K562 (cell line): Measurements from ENCODE around the gene GFOD1. TPM values are rescaled to one million over a fixed set of nuclear protein-coding genes. Genes with fewer than 3 reads are reported as not detected.

Source experiments
- ATAC-seq: fragments of 200-7000 bp; cut with Tn5 transposase; 3 replicates; pipeline ENCODE4 v1.9.1; 2020; ENCODE audit warnings: moderate library complexity
- BruUV-seq: library from RNA; stranded (reverse); fragments of 400-500 nt; replicated peaks from 2 replicates; lab custom pipeline; 2021; lab: Mats Ljungman, UMichigan
- CTCF ChIA-PET: fragments of 300-600 bp; formaldehyde crosslinking; extraction: SDS; loops from one replicate; lab custom pipeline; 2021; ENCODE audit warnings: low intra/inter-chr PET ratio; lab: Yijun Ruan, JAX
- POLR2A ChIA-PET: fragments of 300-600, 350-650 bp; sonication (Branson Sonifier 250); formaldehyde crosslinking; extraction: SDS; loops from one replicate; lab custom pipeline; 2021; ENCODE audit warnings: antibody characterized with exemption, inconsistent platforms; lab: Yijun Ruan, JAX
- DNase-seq, 4 experiments: peaks; one replicate each; pipeline versions ENCODE4 v3.0.0 to v3.0.0-alpha.2; 2011 to 2018; ENCODE audit warnings: low spot score in 3 of 4, mixed read lengths in 3 of 4; ENCODE audit errors: extremely low read depth in 1 of 4
- FAIRE-seq: peaks from 2 replicates; lab custom pipeline; 2011; peaks lifted over from hg19 to GRCh38; lab: Jason Lieb, UNC
- H2AFZ ChIP-seq: 2 replicates; pipeline ENCODE4 v1.6.0; 2011; ENCODE audit warnings: low read depth, low read length, control low read depth, inconsistent platforms
- H3K27ac ChIP-seq: fragments of 200-600 bp; 3 replicates; pipeline ENCODE4 v1.8.0; 2011; ENCODE audit warnings: low read depth, mild to moderate bottlenecking, control low read depth, inconsistent platforms, low read length, moderate library complexity, mixed read lengths; ENCODE audit errors: extremely low read depth
- H3K27me3 ChIP-seq, 2 experiments: fragments of 300-600 bp in 1 of 2; 2 replicates in 1 of 2; 3 replicates in 1 of 2; pipeline versions ENCODE4 v1.6.0 to v1.8.0; 2011; ENCODE audit warnings: inconsistent platforms in 2 of 2, low read length in 2 of 2, mild to moderate bottlenecking in 1 of 2, mixed read lengths in 1 of 2, moderate library complexity in 1 of 2; ENCODE audit not compliant: control insufficient read depth in 2 of 2, insufficient read depth in 2 of 2
- H3K36me3 ChIP-seq: fragments of 300-600 bp; 3 replicates; pipeline ENCODE4 v1.8.0; 2011; ENCODE audit warnings: mild to moderate bottlenecking, low read length, inconsistent platforms; ENCODE audit not compliant: control insufficient read depth, insufficient read depth
- H3K4me1 ChIP-seq, 2 experiments: fragments of 200-600 bp in 1 of 2; replicated peaks in 1 of 2; 2 replicates in 1 of 2; 3 replicates in 1 of 2; pipeline versions ENCODE4 v1.5.1 to v1.8.0; 2011; ENCODE audit warnings: inconsistent platforms in 2 of 2, low read length in 2 of 2, mild to moderate bottlenecking in 1 of 2, mixed read lengths in 1 of 2, moderate library complexity in 1 of 2; ENCODE audit not compliant: control insufficient read depth in 2 of 2, insufficient read depth in 2 of 2
- H3K4me2 ChIP-seq: 2 replicates; pipeline ENCODE4 v1.6.1; 2011; ENCODE audit warnings: low read length, control low read depth, inconsistent platforms, mixed read lengths; ENCODE audit not compliant: insufficient read depth
- H3K4me3 ChIP-seq: fragments of 200-600 bp; sonication (generic), shearing (Covaris generic); 2 replicates; pipeline ENCODE4 v1.5.1; 2016; ENCODE audit warnings: control low read depth, inconsistent platforms
- H3K79me2 ChIP-seq: fragments of 200-600 bp; 3 replicates; pipeline ENCODE4 v1.8.0; 2011; ENCODE audit warnings: low read length, inconsistent platforms; ENCODE audit not compliant: control insufficient read depth, insufficient read depth
- H3K9ac ChIP-seq, 2 experiments: 2 replicates each; pipeline versions ENCODE4 v1.6.0 to v1.6.1; 2011; ENCODE audit warnings: low read depth in 2 of 2, low read length in 2 of 2, control low read depth in 1 of 2, inconsistent platforms in 1 of 2, mild to moderate bottlenecking in 1 of 2, mixed read lengths in 1 of 2; ENCODE audit not compliant: insufficient read depth in 1 of 2
- H3K9me1 ChIP-seq: one replicate; pipeline ENCODE4 v1.6.0; 2011; ENCODE audit warnings: inconsistent platforms, mild to moderate bottlenecking, low read length, moderate library complexity; ENCODE audit not compliant: control insufficient read depth, insufficient read depth
- H3K9me3 ChIP-seq: replicated peaks from 2 replicates; pipeline ENCODE4 v1.5.1; 2011; ENCODE audit warnings: low read depth, low read length, inconsistent platforms; ENCODE audit not compliant: control insufficient read depth, insufficient read depth
- H4K20me1 ChIP-seq: replicated peaks from 2 replicates; pipeline ENCODE4 v1.6.1; 2011; ENCODE audit warnings: low read length, inconsistent platforms, mixed read lengths; ENCODE audit not compliant: control insufficient read depth, insufficient read depth
- ARID1B ChIP-seq: fragments of 450-650 bp; IDR thresholded peaks from 2 replicates; pipeline ENCODE4 v1.6.1; 2016; ENCODE audit warnings: antibody characterized with exemption, mild to moderate bottlenecking, inconsistent platforms
- BMI1 ChIP-seq: fragments of 150-350 bp; IDR thresholded peaks from 2 replicates; pipeline ENCODE4 v1.6.1; 2014; ENCODE audit warnings: low read length
- E2F3 ChIP-seq: fragments of 250-450 bp; sonication (Bioruptor Pico); IDR thresholded peaks from 2 replicates; pipeline ENCODE4 v1.4.0; 2020; ENCODE audit warnings: mild to moderate bottlenecking
- POLR2H ChIP-seq: IDR thresholded peaks from 2 replicates; pipeline ENCODE4 v1.6.1; 2016; ENCODE audit warnings: missing genetic modification characterization, low read depth, mild to moderate bottlenecking, control low read depth, missing compliant biosample characterization, moderate library complexity
- TCFL5 ChIP-seq: fragments of 250-450 bp; sonication (Bioruptor Pico); conservative IDR thresholded peaks from 2 replicates; pipeline ENCODE4 v1.6.1; 2021; ENCODE audit warnings: mild to moderate bottlenecking, moderate library complexity, matching md5 sums
- XRCC4 ChIP-seq: IDR thresholded peaks from one replicate; pipeline ENCODE4 v1.6.1; 2011; ENCODE audit not compliant: insufficient read depth, insufficient read length; ENCODE audit errors: extremely low read depth
- ZNF263 ChIP-seq: sonication (generic); formaldehyde crosslinking; IDR thresholded peaks from 2 replicates; pipeline ENCODE4 v1.8.0; 2022; ENCODE audit warnings: mild to moderate bottlenecking, missing genetic modification reagents, borderline replicate concordance
- WGBS: fragments of 100-300 bp; shearing (Covaris generic); methylation state at CpG from one replicate; pipeline ENCODE4 v1.1.6; 2016; ENCODE audit warnings: low coverage, mixed read lengths; ENCODE audit not compliant: insufficient coverage; ENCODE audit errors: missing lambda C conversion rate; 5-methylcytosine and 5-hydroxymethylcytosine counted together
- in situ Hi-C: fragments of 300-500 bp; cut with MboI; formaldehyde crosslinking; loops from 4 replicates; pipeline ENCODE4 v1.15.0; 2018; ENCODE audit warnings: inconsistent platforms, mixed read lengths
- intact Hi-C: fragments of 100-400 bp; cut with micrococcal nuclease; formaldehyde crosslinking; loops from 2 replicates; pipeline ENCODE4 v1.14.2; 2022
- polyA plus RNA-seq, 8 experiments: library from polyadenylated mRNA; depleted of rRNA in 4 of 8; stranded (reverse) in 5 of 8; unstranded in 3 of 8; fragments of >200 nt; fragmentation: Nextera tagmentation in 2 of 8; fragmentation: Illumina TruSeq in 1 of 8; extraction: Ambion mirVana in 2 of 8; extraction: Trizol in 1 of 8; gene quantifications; 2 replicates each; pipeline versions ENCODE4 v1.2.1 to v1.2.3, GENCODE V29; 2011 to 2014; ENCODE audit warnings: inconsistent platforms in 1 of 8, missing spikeins in 1 of 8
- total RNA-seq, 7 experiments: library from RNA; depleted of rRNA in 6 of 7; stranded (reverse); fragments of >200 nt in 6 of 7; fragmentation: Illumina TruSeq in 2 of 7; extraction: Trizol in 2 of 7; gene quantifications; 2 replicates each; pipeline versions ENCODE4 v1.2.1 to v1.2.3, GENCODE V29; 2011 to 2021; ENCODE audit warnings: low replicate concordance in 1 of 7
- TF ChIP-seq, protein P1 (sequence below): fragments of 450-650 bp; IDR thresholded peaks from 2 replicates; pipeline ENCODE4 v1.6.1; 2017; ENCODE audit warnings: antibody characterized with exemption, mild to moderate bottlenecking

GFOD1 gene
- total and polyA plus RNA-seq, 9 of the 15 experiments (the other 6 are each of a cell fraction or from before 2014, with no cell fraction given), result 3.8 to 12.0 (median 8.2) TPM

DNA sequence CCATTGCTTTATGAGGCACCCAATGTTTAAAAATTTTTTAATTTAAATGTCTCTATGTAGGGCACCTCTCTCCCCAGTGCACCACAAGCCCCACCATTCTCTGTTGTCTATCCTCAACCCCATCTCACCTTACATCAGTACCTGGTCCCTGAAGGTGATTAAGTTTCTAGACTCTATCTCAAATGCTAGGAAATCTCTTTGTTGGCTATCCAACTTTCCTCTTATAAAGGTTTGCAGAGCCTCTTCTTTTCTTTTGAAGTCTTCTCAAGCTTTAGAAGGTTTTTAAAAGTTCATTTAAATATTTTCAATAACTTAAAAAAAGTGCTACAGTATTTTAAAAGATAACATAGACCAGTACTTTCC is 82.5 kb downstream of the GFOD1 start:
- Histone ChIP-seq H3K9ac (no peak overlapping the region), H3K79me2 (no peaks in the 10 kb centered on the region), H3K4me2 (no peak overlapping the region), H4K20me1 (no peaks in the 10 kb centered on the region), H3K9me1 (no peaks in the 10 kb centered on the region), H2AFZ (no peak overlapping the region), H3K27me3 (no peaks in the 10 kb centered on the region)
- FAIRE-seq, result no peak
- DNase-seq, result no peak
- POLR2A ChIA-PET, result interaction anchor here (0.7 to 1.0 kb wide), 2 partner anchors 13 to 24 kb away, joined by 3 to 5 read pairs; no protein-coding TSS in a partner anchor
- CTCF ChIA-PET, result no interaction called here
- TF ChIP-seq BMI1 (no peak), ARID1B (no peak), POLR2H (tag) (no peak)
- TF ChIP-seq, all 486 proteins: peak for 0
- H3K36me3 ChIP-seq, result no peaks in the 10 kb centered on the region
- intact Hi-C loops (no loop called here), in situ Hi-C loops (no loop called here)
- ATAC-seq, result no peak
- peaks cover 0 to 36% of the 10 kb centered on the region in 2 experiments; a peak in 3 of 5 replicates for H3K4me1 ChIP-seq
- no peak overlapping the region for H3K27ac ChIP-seq
- no peak overlapping the region for H3K4me3 ChIP-seq
- BruUV-seq, result no TSS peak
- no peaks in the 10 kb centered on the region for H3K9me3 ChIP-seq

DNA sequence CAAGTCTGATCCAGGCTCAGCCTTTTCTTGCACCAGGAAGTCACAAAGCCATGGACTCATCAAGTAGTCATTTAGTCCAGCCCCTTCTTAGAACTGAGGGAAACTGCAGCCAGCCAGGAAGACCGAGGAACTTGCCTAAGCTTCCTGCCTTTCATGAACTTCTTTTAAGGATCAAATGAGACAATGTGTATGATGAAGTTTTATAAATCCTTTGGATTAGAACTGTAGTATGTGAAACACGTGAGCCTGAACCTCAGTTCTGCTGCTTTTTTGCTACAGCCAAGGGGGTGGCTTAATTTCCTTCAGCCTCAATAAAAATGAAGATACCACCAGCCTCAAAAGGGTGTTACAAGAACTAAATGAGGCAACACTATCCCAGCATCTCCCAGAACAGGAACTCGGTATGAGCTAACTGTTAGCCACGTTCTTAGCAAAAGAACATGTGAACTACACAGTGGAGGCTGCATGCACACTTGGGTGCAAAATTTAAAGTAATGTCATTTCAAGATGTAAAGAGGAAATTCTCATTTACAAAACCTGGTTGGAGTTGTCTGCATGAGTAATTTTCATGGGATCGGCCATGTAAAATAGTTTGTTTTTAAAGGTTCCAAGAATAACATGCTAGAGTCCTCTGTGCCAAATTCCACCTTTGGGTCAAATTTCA is 83.0 kb downstream of the GFOD1 start:
- in situ Hi-C loops (no loop called here), intact Hi-C loops (no loop called here)
- FAIRE-seq (peak; percentile 64), DNase-seq (no peak), ATAC-seq (no peak)
- Histone ChIP-seq H3K27me3 (no peaks in the 10 kb centered on the region), H3K9me3 (no peaks in the 10 kb centered on the region), H3K9ac (no peak overlapping the region), H3K27ac (no peak overlapping the region), H3K4me1 (peaks cover 0 to 36% of the 10 kb centered on the region in 2 experiments; a peak in 3 of 5 replicates), H3K36me3 (no peaks in the 10 kb centered on the region), H3K9me1 (no peaks in the 10 kb centered on the region), H3K4me3 (no peak overlapping the region), H3K79me2 (no peaks in the 10 kb centered on the region), H2AFZ (peak overlapping the region; percentile 52), H4K20me1 (no peaks in the 10 kb centered on the region), H3K4me2 (no peak overlapping the region)
- BruUV-seq, result no TSS peak
- 30% methylated on average over 5 of the region's 5 CpGs for WGBS
- ChIA-PET POLR2A (interaction anchor here (0.7 to 1.0 kb wide), 2 partner anchors 14 to 25 kb away, joined by 3 to 5 read pairs; no protein-coding TSS in a partner anchor), CTCF (no interaction called here)
- TF ChIP-seq, protein P1, sequence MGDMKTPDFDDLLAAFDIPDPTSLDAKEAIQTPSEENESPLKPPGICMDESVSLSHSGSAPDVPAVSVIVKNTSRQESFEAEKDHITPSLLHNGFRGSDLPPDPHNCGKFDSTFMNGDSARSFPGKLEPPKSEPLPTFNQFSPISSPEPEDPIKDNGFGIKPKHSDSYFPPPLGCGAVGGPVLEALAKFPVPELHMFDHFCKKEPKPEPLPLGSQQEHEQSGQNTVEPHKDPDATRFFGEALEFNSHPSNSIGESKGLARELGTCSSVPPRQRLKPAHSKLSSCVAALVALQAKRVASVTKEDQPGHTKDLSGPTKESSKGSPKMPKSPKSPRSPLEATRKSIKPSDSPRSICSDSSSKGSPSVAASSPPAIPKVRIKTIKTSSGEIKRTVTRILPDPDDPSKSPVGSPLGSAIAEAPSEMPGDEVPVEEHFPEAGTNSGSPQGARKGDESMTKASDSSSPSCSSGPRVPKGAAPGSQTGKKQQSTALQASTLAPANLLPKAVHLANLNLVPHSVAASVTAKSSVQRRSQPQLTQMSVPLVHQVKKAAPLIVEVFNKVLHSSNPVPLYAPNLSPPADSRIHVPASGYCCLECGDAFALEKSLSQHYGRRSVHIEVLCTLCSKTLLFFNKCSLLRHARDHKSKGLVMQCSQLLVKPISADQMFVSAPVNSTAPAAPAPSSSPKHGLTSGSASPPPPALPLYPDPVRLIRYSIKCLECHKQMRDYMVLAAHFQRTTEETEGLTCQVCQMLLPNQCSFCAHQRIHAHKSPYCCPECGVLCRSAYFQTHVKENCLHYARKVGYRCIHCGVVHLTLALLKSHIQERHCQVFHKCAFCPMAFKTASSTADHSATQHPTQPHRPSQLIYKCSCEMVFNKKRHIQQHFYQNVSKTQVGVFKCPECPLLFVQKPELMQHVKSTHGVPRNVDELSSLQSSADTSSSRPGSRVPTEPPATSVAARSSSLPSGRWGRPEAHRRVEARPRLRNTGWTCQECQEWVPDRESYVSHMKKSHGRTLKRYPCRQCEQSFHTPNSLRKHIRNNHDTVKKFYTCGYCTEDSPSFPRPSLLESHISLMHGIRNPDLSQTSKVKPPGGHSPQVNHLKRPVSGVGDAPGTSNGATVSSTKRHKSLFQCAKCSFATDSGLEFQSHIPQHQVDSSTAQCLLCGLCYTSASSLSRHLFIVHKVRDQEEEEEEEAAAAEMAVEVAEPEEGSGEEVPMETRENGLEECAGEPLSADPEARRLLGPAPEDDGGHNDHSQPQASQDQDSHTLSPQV, result no peak
- TF ChIP-seq E2F3 (CRISPR knock-in tag), result no peak
- TF ChIP-seq XRCC4, result no peak
- TF ChIP-seq TCFL5, result no peak
- no peak for TF ChIP-seq ZNF263 (CRISPR knock-in tag)
